ENCODE results near the gene CDKN1B.
"Not testable (repeated sequence)": the region's sequence is repeated elsewhere in the genome, so short reads cannot be mapped to it uniquely, and the experiment has no call there.

Gene CDKN1B

DNA sequence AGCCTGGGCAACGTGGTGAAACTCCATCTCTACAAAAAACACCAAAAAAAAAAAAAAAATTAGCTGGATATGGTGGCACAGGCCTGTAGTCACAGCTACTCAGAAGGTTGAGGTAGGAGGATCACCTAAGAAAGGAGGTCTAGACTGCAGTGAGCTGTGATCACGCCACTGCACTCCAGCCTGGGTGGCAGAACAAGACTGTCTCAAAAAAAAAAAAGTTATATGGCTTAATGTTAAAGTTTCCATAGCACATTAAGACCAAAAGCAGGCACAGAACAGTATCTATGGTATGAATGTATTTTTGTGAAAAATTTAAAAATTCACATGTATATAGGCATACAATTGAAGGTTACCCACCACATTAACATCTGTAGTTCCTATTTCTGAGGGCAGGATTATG is 15.9 kb downstream of the CDKN1B start:
- no peak overlapping the region for H3K4me3 ChIP-seq (ENCODE audit: insufficient read depth, low read depth, low read length, poor library complexity, severe bottlenecking)
- no peaks in the 10 kb centered on the region for H3K27me3 ChIP-seq (replicated peaks; ENCODE audit: control insufficient read depth, insufficient read depth, low read length, poor library complexity, severe bottlenecking)
- no peak overlapping the region for H3K27ac ChIP-seq (ENCODE audit: insufficient read depth, low read length, poor library complexity, severe bottlenecking)
- no peaks in the 10 kb centered on the region for H3K9me3 ChIP-seq (ENCODE audit: control insufficient read depth, low read length)
- no peak for DNase-seq
- H3K4me1 ChIP-seq (ENCODE audit: control insufficient read depth, insufficient read depth, low read length, poor library complexity, severe bottlenecking) = peaks cover 20% of the 10 kb centered on the region
- no peaks in the 10 kb centered on the region for H3K36me3 ChIP-seq (ENCODE audit: control insufficient read depth, insufficient read depth, low read length)

DNA sequence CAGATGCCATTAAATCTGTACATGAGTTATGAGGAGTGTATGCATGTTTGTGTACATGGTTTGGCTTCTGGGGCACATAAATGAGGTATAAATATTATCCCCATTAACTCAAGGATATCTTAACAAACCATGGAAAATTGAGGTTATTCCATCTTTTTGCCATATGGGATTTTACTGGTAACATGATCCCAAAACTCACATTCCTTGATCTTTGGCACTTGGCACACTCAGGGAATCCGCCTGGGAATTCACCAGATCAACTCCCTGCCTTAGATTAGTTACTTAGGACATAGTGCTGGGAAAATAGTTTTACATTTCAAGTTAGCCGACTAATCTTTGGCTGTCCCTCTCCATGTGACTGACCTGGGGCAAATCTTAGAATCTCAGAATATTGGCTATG is 16.9 kb downstream of the CDKN1B start:
- DNase-seq = no peak
- Histone ChIP-seq H3K27ac (ENCODE audit: insufficient read depth, low read length, poor library complexity, severe bottlenecking) (no peak overlapping the region), H3K4me3 (ENCODE audit: insufficient read depth, low read depth, low read length, poor library complexity, severe bottlenecking) (no peak overlapping the region), H3K4me1 (ENCODE audit: control insufficient read depth, insufficient read depth, low read length, poor library complexity, severe bottlenecking) (peaks cover 18% of the 10 kb centered on the region), H3K27me3 (replicated peaks; ENCODE audit: control insufficient read depth, insufficient read depth, low read length, poor library complexity, severe bottlenecking) (no peaks in the 10 kb centered on the region), H3K36me3 (ENCODE audit: control insufficient read depth, insufficient read depth, low read length) (no peaks in the 10 kb centered on the region), H3K9me3 (ENCODE audit: control insufficient read depth, low read length) (no peaks in the 10 kb centered on the region)

DNA sequence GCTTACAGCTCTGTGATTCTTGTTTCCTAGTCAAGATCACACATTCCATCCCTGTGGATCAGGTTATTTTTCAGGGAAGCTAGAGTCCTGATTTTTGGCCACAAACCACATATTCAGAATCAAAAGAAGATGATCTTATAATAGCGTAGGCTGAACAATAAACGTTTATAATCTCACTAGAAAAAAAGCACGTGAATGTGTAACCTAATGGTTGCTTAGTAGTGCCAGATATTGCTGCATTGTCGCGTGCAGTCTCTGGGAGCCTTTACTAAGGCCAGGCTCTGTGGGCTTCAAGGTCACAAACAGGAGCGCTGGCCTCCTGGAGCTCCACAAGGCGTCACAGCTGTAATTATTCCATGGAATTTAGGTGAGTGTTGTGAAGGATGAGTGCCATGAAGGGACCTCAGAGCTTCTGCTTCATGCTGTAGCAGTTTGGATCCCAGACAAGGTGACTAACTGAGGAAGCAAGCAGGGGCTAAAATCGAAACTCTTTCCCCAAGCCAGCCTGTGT is 17.4 kb downstream of the CDKN1B start:
- Histone ChIP-seq H3K4me1 (ENCODE audit: control insufficient read depth, insufficient read depth, low read length, poor library complexity, severe bottlenecking) (peaks cover 18% of the 10 kb centered on the region), H3K27me3 (replicated peaks; ENCODE audit: control insufficient read depth, insufficient read depth, low read length, poor library complexity, severe bottlenecking) (no peaks in the 10 kb centered on the region), H3K4me3 (ENCODE audit: insufficient read depth, low read depth, low read length, poor library complexity, severe bottlenecking) (no peak overlapping the region), H3K27ac (ENCODE audit: insufficient read depth, low read length, poor library complexity, severe bottlenecking) (peak overlapping the region; percentile 68), H3K36me3 (ENCODE audit: control insufficient read depth, insufficient read depth, low read length) (no peaks in the 10 kb centered on the region), H3K9me3 (ENCODE audit: control insufficient read depth, low read length) (no peaks in the 10 kb centered on the region)
- no peak for DNase-seq

DNA sequence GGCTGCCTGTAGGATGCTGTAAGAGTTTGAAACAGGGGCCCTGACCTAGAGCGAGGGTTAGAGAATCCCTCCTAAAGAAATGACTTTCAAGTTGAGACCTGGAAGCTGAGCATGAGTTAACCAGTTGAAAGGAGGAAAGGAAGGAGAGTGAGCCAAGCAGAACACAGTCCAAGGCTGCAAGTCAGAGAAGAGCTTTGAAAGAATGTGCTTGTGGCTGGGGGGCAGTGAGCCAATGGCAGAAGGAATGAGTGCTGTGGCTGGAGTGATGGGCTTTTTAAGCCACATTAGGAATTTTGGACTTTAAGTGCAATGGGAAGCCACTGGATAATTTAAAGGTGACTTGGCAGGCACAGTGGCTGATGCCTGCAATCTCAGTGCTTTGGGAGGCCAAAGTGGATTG is 18.1 kb downstream of the CDKN1B start:
- peaks cover 18% of the 10 kb centered on the region for H3K4me1 ChIP-seq (ENCODE audit: control insufficient read depth, insufficient read depth, low read length, poor library complexity, severe bottlenecking)
- no peaks in the 10 kb centered on the region for H3K27me3 ChIP-seq (replicated peaks; ENCODE audit: control insufficient read depth, insufficient read depth, low read length, poor library complexity, severe bottlenecking)
- peak overlapping the region; percentile 68 for H3K27ac ChIP-seq (ENCODE audit: insufficient read depth, low read length, poor library complexity, severe bottlenecking)
- no peaks in the 10 kb centered on the region for H3K9me3 ChIP-seq (ENCODE audit: control insufficient read depth, low read length)
- no peaks in the 10 kb centered on the region for H3K36me3 ChIP-seq (ENCODE audit: control insufficient read depth, insufficient read depth, low read length)
- H3K4me3 ChIP-seq (ENCODE audit: insufficient read depth, low read depth, low read length, poor library complexity, severe bottlenecking) = no peak overlapping the region
- no peak for DNase-seq

DNA sequence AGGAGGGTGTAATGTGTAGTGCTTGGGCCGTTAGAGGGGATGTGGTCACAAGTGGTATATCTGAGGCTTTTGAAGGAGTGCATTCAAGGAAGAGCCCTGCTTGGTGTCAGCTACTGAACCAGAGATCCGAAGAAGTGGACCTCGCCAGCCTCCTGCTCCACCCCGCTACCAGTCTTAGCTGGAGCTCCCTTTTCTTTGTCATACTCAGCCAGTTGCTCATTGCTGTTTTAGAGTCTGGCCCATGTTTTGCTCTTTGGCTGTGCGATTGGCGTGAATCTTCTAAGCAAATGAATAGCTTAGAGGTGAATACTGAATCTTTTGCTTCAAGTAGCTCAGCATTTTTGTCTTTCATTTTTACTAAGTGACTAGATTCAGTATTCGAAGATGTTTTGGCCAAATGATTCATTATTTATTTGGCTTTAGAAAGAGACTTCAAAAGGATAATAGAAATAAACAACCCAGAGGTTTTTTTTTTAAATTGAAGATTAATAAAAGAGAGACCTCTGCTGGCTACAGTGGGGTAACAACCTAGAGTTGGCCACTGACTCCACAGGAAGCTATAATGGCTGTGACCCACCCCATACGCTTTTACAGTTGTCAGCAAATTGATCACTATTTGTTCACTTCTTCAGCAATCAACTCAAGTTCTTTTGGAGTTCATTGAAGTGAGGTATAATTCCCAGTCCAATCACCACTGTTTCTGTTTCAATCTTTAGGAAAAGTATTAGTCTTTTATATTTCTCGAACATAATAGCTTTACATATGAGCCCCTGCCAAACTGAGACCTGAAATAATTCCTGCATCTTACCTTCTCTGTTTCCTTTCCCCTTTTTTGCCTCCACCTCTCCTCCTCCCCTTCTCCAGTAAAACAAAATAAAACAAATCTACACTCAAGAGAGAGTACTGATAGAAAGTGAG is 19.9 kb downstream of the CDKN1B start:
- peak in 2 of 3 donors; percentile 14 to 30 for DNase-seq
- Histone ChIP-seq H3K9me3 (ENCODE audit: control insufficient read depth, low read length) (no peaks in the 10 kb centered on the region), H3K36me3 (ENCODE audit: control insufficient read depth, insufficient read depth, low read length) (no peaks in the 10 kb centered on the region), H3K4me3 (ENCODE audit: insufficient read depth, low read depth, low read length, poor library complexity, severe bottlenecking) (peak overlapping the region; percentile 31), H3K27me3 (replicated peaks; ENCODE audit: control insufficient read depth, insufficient read depth, low read length, poor library complexity, severe bottlenecking) (no peaks in the 10 kb centered on the region), H3K27ac (ENCODE audit: insufficient read depth, low read length, poor library complexity, severe bottlenecking) (peak overlapping the region; percentile 68), H3K4me1 (ENCODE audit: control insufficient read depth, insufficient read depth, low read length, poor library complexity, severe bottlenecking) (peaks cover 18% of the 10 kb centered on the region)

DNA sequence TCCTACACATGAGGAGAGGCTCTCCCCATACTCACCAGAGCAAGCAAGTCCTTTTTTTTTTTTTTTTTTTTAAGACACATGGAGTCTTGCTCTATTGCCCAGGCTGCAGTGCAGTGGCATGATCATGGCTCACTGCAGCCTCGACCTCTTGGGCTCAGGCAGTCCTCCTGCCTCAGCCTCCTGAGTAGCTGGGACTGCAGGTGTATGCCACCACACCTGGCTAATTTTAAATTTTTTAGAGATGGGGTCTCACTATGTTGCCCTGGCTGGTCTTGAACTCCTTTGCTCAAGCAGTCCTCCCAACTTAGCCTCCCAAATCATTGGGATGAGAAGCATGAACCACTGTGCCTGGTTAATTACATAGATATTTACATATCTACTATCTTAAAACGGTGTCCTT is 21.0 kb downstream of the CDKN1B start:
- not testable (repeated sequence) for H3K27ac ChIP-seq (ENCODE audit: insufficient read depth, low read length, poor library complexity, severe bottlenecking); H3K36me3 ChIP-seq (ENCODE audit: control insufficient read depth, insufficient read depth, low read length); DNase-seq

DNA sequence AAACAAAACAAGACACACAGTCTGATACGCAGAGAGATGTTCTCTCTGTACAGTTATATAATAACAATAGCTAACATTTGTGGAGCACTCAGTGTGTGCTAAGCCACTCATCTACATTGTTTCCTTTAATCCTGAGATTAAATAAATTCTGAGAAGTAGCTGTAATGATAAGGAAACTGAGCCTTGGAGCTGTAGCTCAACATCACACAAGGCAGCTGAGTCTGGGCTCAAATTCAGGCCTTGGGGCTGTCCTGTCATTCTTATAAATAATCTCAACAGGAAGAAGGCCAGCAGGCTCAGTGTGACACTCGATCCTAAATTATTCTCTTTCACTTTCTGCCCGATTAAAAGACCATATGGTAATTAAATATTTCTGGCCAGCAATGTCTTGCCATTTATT is 24.5 kb downstream of the CDKN1B start:
- Histone ChIP-seq H3K36me3 (ENCODE audit: control insufficient read depth, insufficient read depth, low read length) (no peaks in the 10 kb centered on the region), H3K9me3 (ENCODE audit: control insufficient read depth, low read length) (no peaks in the 10 kb centered on the region), H3K27me3 (replicated peaks; ENCODE audit: control insufficient read depth, insufficient read depth, low read length, poor library complexity, severe bottlenecking) (no peaks in the 10 kb centered on the region), H3K4me3 (ENCODE audit: insufficient read depth, low read depth, low read length, poor library complexity, severe bottlenecking) (no peak overlapping the region), H3K27ac (ENCODE audit: insufficient read depth, low read length, poor library complexity, severe bottlenecking) (no peak overlapping the region), H3K4me1 (ENCODE audit: control insufficient read depth, insufficient read depth, low read length, poor library complexity, severe bottlenecking) (peaks cover 3% of the 10 kb centered on the region)
- DNase-seq = no peak

More for the DNA sequence above, 21.0 kb downstream of the CDKN1B start:
- H3K4me3 ChIP-seq (ENCODE audit: insufficient read depth, low read depth, low read length, poor library complexity, severe bottlenecking); H3K9me3 ChIP-seq (ENCODE audit: control insufficient read depth, low read length); H3K27me3 ChIP-seq (replicated peaks; ENCODE audit: control insufficient read depth, insufficient read depth, low read length, poor library complexity, severe bottlenecking): not testable (repeated sequence)
- H3K4me1 ChIP-seq (ENCODE audit: control insufficient read depth, insufficient read depth, low read length, poor library complexity, severe bottlenecking) = peaks cover 18% of the 10 kb centered on the region

DNA sequence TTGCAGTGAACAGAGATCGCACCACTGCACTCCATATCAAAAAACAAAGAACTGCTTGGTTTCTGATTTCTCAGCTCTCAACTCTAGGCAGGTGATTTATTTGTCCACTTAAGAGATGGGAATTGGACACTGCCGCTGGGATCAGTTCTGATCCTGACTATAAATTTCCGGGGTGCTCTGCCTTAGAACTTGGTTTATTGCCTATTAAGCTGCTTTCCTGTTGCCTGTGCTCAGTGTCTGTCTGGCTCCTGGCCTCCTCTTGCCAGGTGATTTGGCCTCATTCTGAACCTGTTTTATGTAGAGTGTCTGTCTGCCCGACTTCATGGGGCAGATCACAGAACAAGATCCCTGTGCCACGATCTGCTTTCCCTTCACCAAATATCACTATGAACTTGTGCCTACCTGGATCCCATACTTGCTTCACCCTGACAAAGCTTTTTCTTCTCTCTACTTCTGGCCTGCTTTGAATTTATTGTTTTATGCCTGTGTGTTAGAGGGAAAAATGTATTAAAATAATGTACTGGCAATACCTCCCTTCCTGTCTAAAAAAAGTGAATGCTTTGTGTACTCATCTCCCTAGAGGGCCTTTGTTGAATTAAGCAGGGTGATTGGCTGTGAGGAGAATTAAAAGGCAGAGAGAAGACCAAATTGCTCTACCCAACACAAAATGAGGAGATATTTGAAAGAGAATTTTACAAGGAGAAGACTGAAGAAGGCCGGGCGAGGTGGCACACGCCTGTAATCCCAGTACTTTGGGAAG is 27.6 kb downstream of the CDKN1B start:
- DNase-seq = no peak
- H3K36me3 ChIP-seq (ENCODE audit: control insufficient read depth, insufficient read depth, low read length) = no peaks in the 10 kb centered on the region
- H3K9me3 ChIP-seq (ENCODE audit: control insufficient read depth, low read length) = no peaks in the 10 kb centered on the region
- no peaks in the 10 kb centered on the region for H3K4me1 ChIP-seq (ENCODE audit: control insufficient read depth, insufficient read depth, low read length, poor library complexity, severe bottlenecking)
- H3K27ac ChIP-seq (ENCODE audit: insufficient read depth, low read length, poor library complexity, severe bottlenecking) = no peak overlapping the region
- H3K27me3 ChIP-seq (replicated peaks; ENCODE audit: control insufficient read depth, insufficient read depth, low read length, poor library complexity, severe bottlenecking) = no peaks in the 10 kb centered on the region
- no peak overlapping the region for H3K4me3 ChIP-seq (ENCODE audit: insufficient read depth, low read depth, low read length, poor library complexity, severe bottlenecking)

DNA sequence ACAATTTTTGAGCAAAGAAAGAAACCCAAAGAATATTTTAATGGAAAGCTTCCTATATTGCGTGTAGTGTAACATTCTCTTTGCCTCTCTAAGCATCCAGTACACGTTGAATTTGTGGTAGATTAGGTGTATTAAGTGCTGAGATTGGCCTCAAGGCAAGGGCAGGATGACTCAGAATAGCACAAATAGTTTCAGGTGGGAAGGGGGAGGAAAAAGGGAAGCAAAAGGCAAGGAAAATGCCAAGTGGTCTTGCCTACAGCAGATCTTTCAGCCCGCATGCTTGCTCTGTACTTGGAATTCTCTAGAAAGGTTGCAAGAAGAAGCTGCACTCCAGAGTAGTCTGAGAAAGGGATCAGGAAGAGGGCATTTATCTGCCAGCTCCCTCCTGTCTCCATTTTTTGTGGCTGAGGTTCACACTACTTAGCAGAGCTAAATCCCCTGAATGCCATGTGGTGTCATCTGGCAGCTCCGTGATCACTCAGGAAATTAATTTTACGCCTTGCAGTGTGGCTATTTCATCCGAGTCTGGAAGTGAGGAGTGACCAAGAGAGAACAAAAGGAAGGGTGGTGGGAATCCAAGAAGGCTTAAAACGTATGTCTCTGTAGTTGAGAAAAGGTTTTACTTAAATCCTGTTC is 28.5 kb downstream of the CDKN1B start:
- no peaks in the 10 kb centered on the region for H3K9me3 ChIP-seq (ENCODE audit: control insufficient read depth, low read length)
- no peaks in the 10 kb centered on the region for H3K4me1 ChIP-seq (ENCODE audit: control insufficient read depth, insufficient read depth, low read length, poor library complexity, severe bottlenecking)
- no peak for DNase-seq
- H3K4me3 ChIP-seq (ENCODE audit: insufficient read depth, low read depth, low read length, poor library complexity, severe bottlenecking) = no peak overlapping the region
- H3K27ac ChIP-seq (ENCODE audit: insufficient read depth, low read length, poor library complexity, severe bottlenecking) = no peak overlapping the region
- no peaks in the 10 kb centered on the region for H3K36me3 ChIP-seq (ENCODE audit: control insufficient read depth, insufficient read depth, low read length)
- H3K27me3 ChIP-seq (replicated peaks; ENCODE audit: control insufficient read depth, insufficient read depth, low read length, poor library complexity, severe bottlenecking) = no peaks in the 10 kb centered on the region
